A549 (cell line): Measurements from ENCODE around the gene SPINDOC. TPM values are rescaled to one million over a fixed set of nuclear protein-coding genes. Genes with fewer than 3 reads are reported as not detected.

Experiments used
- ATAC-seq, 2 experiments: fragments of 200-7000 bp in 1 of 2; fragments of >200 bp in 1 of 2; cut with Nextera tagmentation in 1 of 2; cut with Tn5 transposase in 1 of 2; 3 replicates each; pipeline versions ENCODE4 v1.8.0 to v1.9.1; 2018 to 2020; ENCODE audit warnings: mild to moderate bottlenecking in 1 of 2, moderate library complexity in 1 of 2
- CTCF ChIA-PET: fragments of 300-600 bp; sonication (Branson Sonifier 250); formaldehyde crosslinking; extraction: SDS; loops from one replicate; lab custom pipeline; 2021; ENCODE audit warnings: antibody characterized with exemption, inconsistent platforms; lab: Yijun Ruan, JAX
- POLR2A ChIA-PET: fragments of 350-600 bp; formaldehyde crosslinking; extraction: SDS; loops from one replicate; lab custom pipeline; 2021; ENCODE audit warnings: antibody characterized with exemption, inconsistent platforms; lab: Yijun Ruan, JAX
- DNase-seq, 2 experiments: peaks; one replicate each; pipeline versions ENCODE4 v3.0.0 to v3.0.0-alpha.2; 2011 to 2016; ENCODE audit warnings: low read depth in 1 of 2, low spot score in 1 of 2
- FAIRE-seq: peaks from 2 replicates; lab custom pipeline; 2011; peaks lifted over from hg19 to GRCh38; lab: Jason Lieb, UNC
- H3K27ac ChIP-seq, 2 experiments: fragments of >200 bp; sonication (Bioruptor Twin); formaldehyde crosslinking; 3 replicates each; pipeline ENCODE4 v1.5.1; 2016 to 2017
- H3K4me1 ChIP-seq: fragments of >200 bp; sonication (Bioruptor Twin); formaldehyde crosslinking; 3 replicates; pipeline ENCODE4 v1.6.1; 2016
- H3K4me2 ChIP-seq: fragments of >200 bp; sonication (Bioruptor Twin); formaldehyde crosslinking; 3 replicates; pipeline ENCODE4 v1.6.1; 2016
- H3K4me3 ChIP-seq: fragments of >200 bp; sonication (Bioruptor Twin); formaldehyde crosslinking; 3 replicates; pipeline ENCODE4 v1.5.1; 2016
- H3K9me3 ChIP-seq: fragments of >200 bp; sonication (Bioruptor Twin); formaldehyde crosslinking; 3 replicates; pipeline ENCODE4 v1.6.1; 2016
- BHLHE40 ChIP-seq: IDR thresholded peaks from 2 replicates; pipeline ENCODE4 v1.6.1; 2012; ENCODE audit warnings: low read depth, low read length, inconsistent platforms
- CEBPB ChIP-seq, 2 experiments: fragments of >200 bp in 1 of 2; sonication (Bioruptor Twin) in 1 of 2; formaldehyde crosslinking in 1 of 2; IDR thresholded peaks; 2 replicates each; pipeline ENCODE4 v1.6.1; 2012 to 2016
- ESRRA ChIP-seq: fragments of 150-350 bp; IDR thresholded peaks from 2 replicates; pipeline ENCODE4 v1.6.1; 2014; ENCODE audit warnings: mild to moderate bottlenecking, low read length, borderline replicate concordance
- FOSL2 ChIP-seq, 2 experiments: fragments of 450-650 bp in 1 of 2; fragments of >200 bp in 1 of 2; sonication (Bioruptor Twin) in 1 of 2; formaldehyde crosslinking; IDR thresholded peaks; 2 replicates each; pipeline versions ENCODE4 v1.5.0 to v1.6.1; 2016 to 2020; ENCODE audit warnings: mild to moderate bottlenecking in 1 of 2, moderate library complexity in 1 of 2
- GATA3 ChIP-seq: IDR thresholded peaks from 2 replicates; pipeline ENCODE4 v1.6.1; 2012; ENCODE audit warnings: borderline replicate concordance
- HEYL ChIP-seq: fragments of 250-450 bp; sonication (Bioruptor Pico); IDR thresholded peaks from 2 replicates; pipeline ENCODE4 v1.8.0; 2021; ENCODE audit warnings: mild to moderate bottlenecking, moderate library complexity
- KDM1A ChIP-seq: fragments of 200-600 bp; sonication (generic); IDR thresholded peaks from 2 replicates; pipeline ENCODE4 v1.6.1; 2016; ENCODE audit warnings: low read depth, mild to moderate bottlenecking
- NFE2L2 ChIP-seq: fragments of 150-350 bp; conservative IDR thresholded peaks from 2 replicates; pipeline ENCODE4 v1.6.1; 2014; ENCODE audit warnings: low read length
- NPAS2 ChIP-seq: fragments of 250-450 bp; sonication (Bioruptor Pico); IDR thresholded peaks from 2 replicates; pipeline ENCODE4 v1.8.0; 2022; ENCODE audit warnings: mild to moderate bottlenecking, moderate library complexity, borderline replicate concordance
- POLR2A ChIP-seq: IDR thresholded peaks from 2 replicates; pipeline ENCODE4 v1.6.1; 2012; ENCODE audit warnings: mild to moderate bottlenecking, low read length
- POLR2AphosphoS2 ChIP-seq: conservative IDR thresholded peaks from 2 replicates; pipeline ENCODE4 v1.6.1; 2012; ENCODE audit warnings: low read length, improper control_type of control experiment, inconsistent platforms
- RAD21 ChIP-seq, 2 experiments: fragments of >200 bp in 1 of 2; sonication (Bioruptor Twin) in 1 of 2; formaldehyde crosslinking in 1 of 2; IDR thresholded peaks in 1 of 2; conservative IDR thresholded peaks in 1 of 2; 2 replicates in 1 of 2; 3 replicates in 1 of 2; pipeline ENCODE4 v1.6.1; 2012 to 2018; ENCODE audit warnings: inconsistent platforms in 1 of 2
- RARB ChIP-seq: fragments of 250-450 bp; sonication (Bioruptor Pico); IDR thresholded peaks from 2 replicates; pipeline ENCODE4 v1.8.0; 2021; ENCODE audit warnings: mild to moderate bottlenecking, moderate library complexity
- RFX5 ChIP-seq: fragments of 450-650 bp; IDR thresholded peaks from 2 replicates; pipeline ENCODE4 v1.7.1; 2014; ENCODE audit warnings: antibody characterized with exemption, mild to moderate bottlenecking, moderate library complexity
- RNF2 ChIP-seq: fragments of 200-600 bp; sonication (generic); IDR thresholded peaks from 2 replicates; pipeline ENCODE4 v1.6.1; 2016; ENCODE audit warnings: low read depth, mild to moderate bottlenecking, antibody characterized with exemption, moderate library complexity, borderline replicate concordance
- USF2 ChIP-seq: fragments of 450-650 bp; IDR thresholded peaks from 2 replicates; pipeline ENCODE4 v1.6.1; 2014; ENCODE audit warnings: antibody characterized with exemption
- ZSCAN20 ChIP-seq: fragments of 250-450 bp; sonication (Bioruptor Pico); IDR thresholded peaks from 2 replicates; pipeline ENCODE4 v1.8.0; 2022; ENCODE audit warnings: mild to moderate bottlenecking, moderate library complexity
- WGBS: methylation state at CpG from one replicate; pipeline ENCODE4 v1.1.6; 2017; ENCODE audit errors: missing lambda C conversion rate; 5-methylcytosine and 5-hydroxymethylcytosine counted together
- polyA plus RNA-seq, 4 experiments: library from polyadenylated mRNA; depleted of rRNA in 3 of 4; stranded (reverse); fragments of >200 nt; fragmentation: RNase III in 1 of 4; extraction: RNeasy Plus Mini Kit Qiagen cat#74134 plus additional on column Dnase treatment in 1 of 4; gene quantifications; 2 replicates in 3 of 4; 3 replicates in 1 of 4; pipeline ENCODE4 v1.2.3, GENCODE V29; 2011 to 2017
- TF ChIP-seq, protein P1 (sequence below): fragments of 200-600 bp; sonication (generic); IDR thresholded peaks from 2 replicates; pipeline ENCODE4 v1.6.1; 2016; ENCODE audit warnings: antibody characterized with exemption, mild to moderate bottlenecking, moderate library complexity

SPINDOC gene
- polyA plus RNA-seq, 2 of the 4 experiments (the other 2 are of a cell fraction) = 17.6 to 34.8 TPM

DNA sequence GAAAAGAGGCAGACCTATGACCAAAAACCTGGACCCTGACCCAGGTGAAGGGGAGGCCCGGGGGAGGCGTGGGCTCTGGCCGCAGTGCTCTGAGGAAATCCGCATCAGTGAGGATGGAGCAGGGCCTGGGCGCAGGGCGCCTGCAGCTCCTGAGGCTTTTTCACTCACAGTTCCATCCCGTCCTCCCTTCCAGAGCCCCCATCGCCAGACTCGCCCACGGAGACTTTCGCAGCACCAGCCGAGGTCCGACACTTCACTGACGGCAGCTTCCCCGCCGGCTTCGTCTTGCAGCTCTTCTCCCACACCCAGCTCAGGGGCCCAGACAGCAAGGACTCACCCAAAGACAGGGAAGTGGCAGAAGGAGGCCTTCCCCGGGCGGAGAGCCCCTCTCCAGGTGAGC lies 5.4 kb downstream of the SPINDOC start:
- H3K4me1 ChIP-seq = peaks cover 11% of the 10 kb centered on the region; the same call in 2 of the 3 replicates
- ATAC-seq = no peak
- H3K27ac ChIP-seq = no peak overlapping the region
- no peak for FAIRE-seq
- no peak overlapping the region for H3K4me2 ChIP-seq
- H3K9me3 ChIP-seq = no peaks in the 10 kb centered on the region
- WGBS = 95% methylated on average over 19 of the region's 19 CpGs
- TF ChIP-seq NFE2L2 (no peak), BHLHE40 (no peak), HEYL (no peak), RARB (CRISPR knock-in tag) (no peak), POLR2AphosphoS2 (no peak), RNF2 (no peak), GATA3 (no peak), KDM1A (no peak), CEBPB (IDR thresholded peaks at IDR 0.05) (no peak), NPAS2 (CRISPR knock-in tag) (no peak), USF2 (no peak), ZSCAN20 (CRISPR knock-in tag) (no peak), POLR2A (no peak)
- TF ChIP-seq, protein P1, sequence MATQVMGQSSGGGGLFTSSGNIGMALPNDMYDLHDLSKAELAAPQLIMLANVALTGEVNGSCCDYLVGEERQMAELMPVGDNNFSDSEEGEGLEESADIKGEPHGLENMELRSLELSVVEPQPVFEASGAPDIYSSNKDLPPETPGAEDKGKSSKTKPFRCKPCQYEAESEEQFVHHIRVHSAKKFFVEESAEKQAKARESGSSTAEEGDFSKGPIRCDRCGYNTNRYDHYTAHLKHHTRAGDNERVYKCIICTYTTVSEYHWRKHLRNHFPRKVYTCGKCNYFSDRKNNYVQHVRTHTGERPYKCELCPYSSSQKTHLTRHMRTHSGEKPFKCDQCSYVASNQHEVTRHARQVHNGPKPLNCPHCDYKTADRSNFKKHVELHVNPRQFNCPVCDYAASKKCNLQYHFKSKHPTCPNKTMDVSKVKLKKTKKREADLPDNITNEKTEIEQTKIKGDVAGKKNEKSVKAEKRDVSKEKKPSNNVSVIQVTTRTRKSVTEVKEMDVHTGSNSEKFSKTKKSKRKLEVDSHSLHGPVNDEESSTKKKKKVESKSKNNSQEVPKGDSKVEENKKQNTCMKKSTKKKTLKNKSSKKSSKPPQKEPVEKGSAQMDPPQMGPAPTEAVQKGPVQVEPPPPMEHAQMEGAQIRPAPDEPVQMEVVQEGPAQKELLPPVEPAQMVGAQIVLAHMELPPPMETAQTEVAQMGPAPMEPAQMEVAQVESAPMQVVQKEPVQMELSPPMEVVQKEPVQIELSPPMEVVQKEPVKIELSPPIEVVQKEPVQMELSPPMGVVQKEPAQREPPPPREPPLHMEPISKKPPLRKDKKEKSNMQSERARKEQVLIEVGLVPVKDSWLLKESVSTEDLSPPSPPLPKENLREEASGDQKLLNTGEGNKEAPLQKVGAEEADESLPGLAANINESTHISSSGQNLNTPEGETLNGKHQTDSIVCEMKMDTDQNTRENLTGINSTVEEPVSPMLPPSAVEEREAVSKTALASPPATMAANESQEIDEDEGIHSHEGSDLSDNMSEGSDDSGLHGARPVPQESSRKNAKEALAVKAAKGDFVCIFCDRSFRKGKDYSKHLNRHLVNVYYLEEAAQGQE = no peak
- H3K4me3 ChIP-seq = no peak overlapping the region
- no peak for DNase-seq
- POLR2A ChIA-PET = no interaction called here
- CTCF ChIA-PET = interaction anchor here (0.9 to 15.4 kb wide), 4 partner anchors 11 to 127 kb away, joined by 3 to 129 read pairs (median 7); partner anchors contain the start of genes MARK2 and ZFTA

- no peak overlapping the region for H3K27ac ChIP-seq
- CTCF ChIA-PET = interaction anchor here (1.4 to 15.4 kb wide), 3 partner anchors 16 to 124 kb away, joined by 6 to 129 read pairs (median 11); partner anchors contain the start of genes MARK2 and ZFTA
These were observed 8.2 kb downstream of the SPINDOC start for GRCh38 chr11:63821411-63821810.

DNA sequence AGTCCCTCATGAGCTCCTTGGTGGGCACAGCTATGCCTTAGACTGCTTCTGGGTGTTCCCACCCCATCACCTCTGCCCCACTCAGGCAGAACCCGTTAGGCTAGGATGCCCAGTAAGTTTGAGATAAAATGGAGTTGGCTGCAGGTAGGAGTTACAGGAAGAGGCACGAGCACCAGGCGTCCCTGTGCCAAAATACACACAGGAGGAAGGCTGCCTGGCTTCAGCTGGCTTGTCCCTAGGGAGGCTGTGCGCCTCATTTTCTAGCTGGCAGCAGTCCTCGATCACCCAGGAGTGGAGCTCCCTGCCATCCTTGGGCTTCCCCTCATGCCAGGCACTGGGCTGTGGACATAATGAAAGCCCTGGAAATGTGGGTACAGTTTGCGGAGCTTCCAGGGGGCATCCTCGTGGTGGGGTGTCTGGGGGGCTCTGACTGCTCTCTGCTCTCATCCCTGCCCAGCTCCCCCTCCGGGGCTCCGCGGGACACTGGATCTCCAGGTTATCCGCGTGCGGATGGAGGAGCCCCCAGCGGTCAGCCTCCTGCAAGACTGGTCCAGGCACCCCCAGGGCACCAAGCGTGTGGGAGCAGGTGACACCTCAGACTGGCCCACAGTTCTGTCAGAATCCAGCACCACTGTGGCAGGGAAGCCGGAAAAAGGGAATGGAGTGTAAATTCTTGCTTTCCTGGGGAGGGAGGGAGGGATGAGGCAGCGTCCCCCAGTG lies 13.4 kb downstream of the SPINDOC start:
- DNase-seq = no peak
- POLR2A ChIA-PET = no interaction called here
- no peak for FAIRE-seq
- H3K9me3 ChIP-seq = no peaks in the 10 kb centered on the region
- TF ChIP-seq KDM1A (no peak), FOSL2 (IDR thresholded peaks at IDR 0.05) (no peak), FOSL2 (CRISPR knock-in tag; IDR thresholded peaks at IDR 0.05) (no peak), NFE2L2 (no peak), RAD21 (conservative IDR thresholded peaks at IDR 0.05 in 1 of 2, IDR thresholded peaks at IDR 0.05 in 1 of 2) (no peak), POLR2AphosphoS2 (no peak), ESRRA (no peak), BHLHE40 (no peak), RFX5 (no peak)
- CTCF ChIA-PET = interaction anchor here (0.8 to 15.4 kb wide), 3 partner anchors 10 to 18 kb away, joined by 3 to 129 read pairs (median 5); partner anchors contain the start of gene MARK2
- H3K27ac ChIP-seq = no peak overlapping the region
- ATAC-seq = no peak
- WGBS = 96% methylated on average over 17 of the region's 17 CpGs
- no peaks in the 10 kb centered on the region for H3K4me1 ChIP-seq
- no peak overlapping the region for H3K4me2 ChIP-seq
- H3K4me3 ChIP-seq = no peak overlapping the region

More at GRCh38 chr11:63821411-63821810, 8.2 kb downstream of the SPINDOC start:
- Histone ChIP-seq H3K4me3 (no peak overlapping the region), H3K4me1 (no peaks in the 10 kb centered on the region), H3K9me3 (no peaks in the 10 kb centered on the region), H3K4me2 (no peak overlapping the region)
- FAIRE-seq (no peak), ATAC-seq (no peak), DNase-seq (no peak)
- no peak for TF ChIP-seq RARB (CRISPR knock-in tag)
- 89% methylated on average over 5 of the region's 5 CpGs for WGBS
- POLR2A ChIA-PET = no interaction called here
